DND-41 (cell line): ENCODE results near the gene SNF8.

Experiments
- EZH2 ChIP-seq: IDR thresholded peaks from 3 replicates; pipeline ENCODE4 v1.6.1; 2012; ENCODE audit warnings: borderline replicate concordance, low read depth, mild to moderate bottlenecking, moderate library complexity, low read length, inconsistent platforms; ENCODE audit not compliant: severe bottlenecking
- TF ChIP-seq, protein P1 (sequence below): IDR thresholded peaks from 2 replicates; pipeline ENCODE4 v1.5.1; 2012; ENCODE audit warnings: borderline replicate concordance, low read length, moderate library complexity, mild to moderate bottlenecking; ENCODE audit not compliant: poor library complexity, severe bottlenecking; ENCODE audit errors: extremely low read depth

DNA sequence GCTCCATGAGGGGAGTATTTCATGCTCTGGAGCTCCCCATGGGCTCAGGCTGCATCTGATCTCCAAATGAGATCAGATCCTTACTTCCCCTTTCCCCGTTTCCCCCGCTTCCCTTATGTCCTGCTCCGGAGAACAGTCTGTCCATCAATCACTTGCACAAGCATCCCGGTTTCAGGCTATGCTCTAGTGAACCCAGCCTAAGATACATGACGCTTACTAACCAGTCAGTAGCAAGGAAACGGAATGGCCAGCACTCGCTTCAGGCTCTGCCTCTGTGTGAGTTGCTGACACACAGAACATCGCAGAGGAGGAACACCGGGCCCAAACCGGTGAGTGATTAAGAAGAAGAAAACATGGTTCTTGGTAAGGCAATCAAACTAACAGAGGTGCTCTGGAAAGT is 61.5 kb downstream of the SNF8 start:
- TF ChIP-seq, protein P1, sequence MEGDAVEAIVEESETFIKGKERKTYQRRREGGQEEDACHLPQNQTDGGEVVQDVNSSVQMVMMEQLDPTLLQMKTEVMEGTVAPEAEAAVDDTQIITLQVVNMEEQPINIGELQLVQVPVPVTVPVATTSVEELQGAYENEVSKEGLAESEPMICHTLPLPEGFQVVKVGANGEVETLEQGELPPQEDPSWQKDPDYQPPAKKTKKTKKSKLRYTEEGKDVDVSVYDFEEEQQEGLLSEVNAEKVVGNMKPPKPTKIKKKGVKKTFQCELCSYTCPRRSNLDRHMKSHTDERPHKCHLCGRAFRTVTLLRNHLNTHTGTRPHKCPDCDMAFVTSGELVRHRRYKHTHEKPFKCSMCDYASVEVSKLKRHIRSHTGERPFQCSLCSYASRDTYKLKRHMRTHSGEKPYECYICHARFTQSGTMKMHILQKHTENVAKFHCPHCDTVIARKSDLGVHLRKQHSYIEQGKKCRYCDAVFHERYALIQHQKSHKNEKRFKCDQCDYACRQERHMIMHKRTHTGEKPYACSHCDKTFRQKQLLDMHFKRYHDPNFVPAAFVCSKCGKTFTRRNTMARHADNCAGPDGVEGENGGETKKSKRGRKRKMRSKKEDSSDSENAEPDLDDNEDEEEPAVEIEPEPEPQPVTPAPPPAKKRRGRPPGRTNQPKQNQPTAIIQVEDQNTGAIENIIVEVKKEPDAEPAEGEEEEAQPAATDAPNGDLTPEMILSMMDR, result no peak
- TF ChIP-seq EZH2, result no peak
